ENCODE results near the gene GUCA1A.
"Not testable (repeated sequence)": the region's sequence is repeated elsewhere in the genome, so short reads cannot be mapped to it uniquely, and the experiment has no call there.

GUCA1A gene

GRCh38 chr6:42193491-42193894 is 20.3 kb downstream of the GUCA1A start:
- TF ChIP-seq CTCF (conservative IDR thresholded peaks at IDR 0.05): no peak
- H3K27ac ChIP-seq: no peak overlapping the region

GRCh38 chr6:42194056-42194455 is 20.9 kb downstream of the GUCA1A start:
- TF ChIP-seq CTCF (conservative IDR thresholded peaks at IDR 0.05): no peak
- H3K27ac ChIP-seq: no peak overlapping the region

GRCh38 chr6:42195415-42195814 is 22.3 kb downstream of the GUCA1A start:
- TF ChIP-seq CTCF (conservative IDR thresholded peaks at IDR 0.05): no peak
- no peak overlapping the region for H3K27ac ChIP-seq

GRCh38 chr6:42197555-42198362 is 24.6 kb downstream of the GUCA1A start:
- TF ChIP-seq CTCF (conservative IDR thresholded peaks at IDR 0.05): no peak
- H3K27ac ChIP-seq: no peak overlapping the region

GRCh38 chr6:42199106-42199981 is 26.2 kb downstream of the GUCA1A start:
- H3K27ac ChIP-seq: no peak overlapping the region

GRCh38 chr6:42200035-42200434 is 26.9 kb downstream of the GUCA1A start:
- H3K27ac ChIP-seq: no peak overlapping the region
- no peak for TF ChIP-seq CTCF (conservative IDR thresholded peaks at IDR 0.05)

More at GRCh38 chr6:42199106-42199981, 26.2 kb downstream of the GUCA1A start:
- no peak for TF ChIP-seq CTCF (conservative IDR thresholded peaks at IDR 0.05)

- H3K27ac ChIP-seq: no peak overlapping the region
Observed at GRCh38 chr6:42201382-42201781, 28.2 kb downstream of the GUCA1A start.

GRCh38 chr6:42202131-42202915 is 29.2 kb downstream of the GUCA1A start:
- not testable (repeated sequence) for H3K27ac ChIP-seq

More at GRCh38 chr6:42201382-42201781, 28.2 kb downstream of the GUCA1A start:
- TF ChIP-seq CTCF (conservative IDR thresholded peaks at IDR 0.05): no peak

Data from VCaP (cell line).